GM10847 (cell line): ENCODE results near the gene ATOH8.

ENCODE experiments used
- POLR2A ChIP-seq: IDR thresholded peaks from 2 replicates; pipeline ENCODE4 v1.6.1; 2011; ENCODE audit not compliant: insufficient read length; ENCODE audit errors: extremely low read depth

Gene ATOH8

DNA sequence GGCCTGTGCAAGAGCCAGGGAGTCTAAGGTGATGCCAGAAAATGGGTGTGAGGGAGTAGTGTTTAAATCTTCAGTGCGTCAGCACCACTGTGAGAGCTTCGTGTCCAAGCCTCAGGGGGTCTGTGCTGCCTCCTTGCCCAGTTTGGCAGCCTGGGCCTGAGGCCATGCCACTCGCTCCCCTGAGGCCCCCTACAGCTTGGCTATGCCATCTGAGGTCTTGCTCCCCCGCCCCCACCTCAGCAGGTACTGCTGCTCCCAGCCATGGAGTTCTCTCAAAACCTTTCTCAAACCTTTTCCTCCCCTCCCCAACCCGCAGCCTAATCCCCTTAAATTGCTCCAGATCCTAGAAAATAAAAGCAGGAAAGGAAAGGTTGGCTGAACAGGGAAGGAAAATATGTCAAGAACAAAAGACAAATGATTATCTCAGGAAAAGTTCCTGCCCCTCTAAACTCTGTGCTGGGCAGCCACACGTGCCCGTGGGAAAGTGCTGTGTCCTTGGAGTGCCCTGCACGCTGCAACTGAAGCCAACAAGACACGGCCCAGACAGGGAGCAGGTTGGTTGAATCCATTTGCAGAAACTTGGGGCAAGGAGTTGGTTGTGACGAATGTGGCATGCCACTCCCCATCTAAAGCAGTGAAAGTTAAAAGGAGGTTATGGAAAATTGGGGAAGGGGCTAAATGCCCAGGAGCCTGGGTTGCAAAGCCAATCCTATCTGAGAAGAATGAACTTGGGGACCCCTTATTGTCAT lies 61.2 kb downstream of the ATOH8 start:
- no peak for TF ChIP-seq POLR2A

GRCh38 chr2:85819811-85820510 lies 66.2 kb downstream of the ATOH8 start:
- TF ChIP-seq POLR2A = no peak

GRCh38 chr2:85822766-85823165 lies 69.0 kb downstream of the ATOH8 start:
- no peak for TF ChIP-seq POLR2A

DNA sequence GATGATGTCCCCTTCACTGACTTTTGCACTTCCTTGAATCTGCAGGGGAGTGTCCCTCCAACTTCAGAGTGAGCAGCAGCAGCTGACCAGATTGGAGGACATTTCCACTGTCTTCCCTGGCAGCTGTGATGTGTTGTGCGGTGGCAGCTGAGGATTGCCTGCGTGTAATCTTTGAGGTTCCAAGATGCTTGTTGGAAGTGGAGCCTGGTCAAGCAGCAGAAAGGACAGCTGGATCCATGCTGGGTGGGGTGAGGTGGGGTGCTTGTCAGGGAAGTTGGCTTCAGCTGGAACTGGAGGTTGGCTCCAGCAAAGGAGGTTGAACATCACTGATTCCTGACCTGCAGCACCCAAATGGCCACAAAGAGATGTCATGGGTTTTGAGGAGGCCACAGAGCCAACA lies 70.2 kb downstream of the ATOH8 start:
- TF ChIP-seq POLR2A = no peak

GRCh38 chr2:85826990-85827878 lies 73.4 kb downstream of the ATOH8 start:
- no peak for TF ChIP-seq POLR2A

- TF ChIP-seq POLR2A = no peak
These were observed 74.2 kb downstream of the ATOH8 start for GRCh38 chr2:85827879-85828569.

- no peak for TF ChIP-seq POLR2A
These were observed 74.9 kb downstream of the ATOH8 start for GRCh38 chr2:85828725-85829124.

DNA sequence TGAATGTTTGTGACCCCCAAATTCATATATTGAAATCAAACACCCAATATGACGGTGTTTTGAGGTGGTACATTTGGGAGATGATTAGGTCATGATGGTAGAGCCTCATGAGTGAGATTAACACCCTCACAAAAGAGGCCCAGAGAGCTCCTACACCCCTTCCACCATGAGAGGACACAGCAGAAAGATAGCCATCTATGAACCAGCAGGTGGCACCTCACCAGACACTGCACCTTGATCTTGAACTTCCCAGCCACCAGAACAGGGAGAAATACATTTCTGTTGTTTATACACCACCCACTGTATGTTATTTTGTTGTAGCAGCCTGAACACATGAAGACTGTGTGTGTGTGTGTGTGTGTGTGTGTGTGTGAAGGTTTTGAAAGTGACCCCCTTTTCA lies 76.9 kb downstream of the ATOH8 start:
- TF ChIP-seq POLR2A = no peak

GRCh38 chr2:85831735-85832134 lies 77.9 kb downstream of the ATOH8 start:
- no peak for TF ChIP-seq POLR2A

- no peak for TF ChIP-seq POLR2A
These were observed 80.7 kb downstream of the ATOH8 start for GRCh38 chr2:85834466-85834865.
